ENCODE data around the gene LY6G5B.

Gene LY6G5B

DNA sequence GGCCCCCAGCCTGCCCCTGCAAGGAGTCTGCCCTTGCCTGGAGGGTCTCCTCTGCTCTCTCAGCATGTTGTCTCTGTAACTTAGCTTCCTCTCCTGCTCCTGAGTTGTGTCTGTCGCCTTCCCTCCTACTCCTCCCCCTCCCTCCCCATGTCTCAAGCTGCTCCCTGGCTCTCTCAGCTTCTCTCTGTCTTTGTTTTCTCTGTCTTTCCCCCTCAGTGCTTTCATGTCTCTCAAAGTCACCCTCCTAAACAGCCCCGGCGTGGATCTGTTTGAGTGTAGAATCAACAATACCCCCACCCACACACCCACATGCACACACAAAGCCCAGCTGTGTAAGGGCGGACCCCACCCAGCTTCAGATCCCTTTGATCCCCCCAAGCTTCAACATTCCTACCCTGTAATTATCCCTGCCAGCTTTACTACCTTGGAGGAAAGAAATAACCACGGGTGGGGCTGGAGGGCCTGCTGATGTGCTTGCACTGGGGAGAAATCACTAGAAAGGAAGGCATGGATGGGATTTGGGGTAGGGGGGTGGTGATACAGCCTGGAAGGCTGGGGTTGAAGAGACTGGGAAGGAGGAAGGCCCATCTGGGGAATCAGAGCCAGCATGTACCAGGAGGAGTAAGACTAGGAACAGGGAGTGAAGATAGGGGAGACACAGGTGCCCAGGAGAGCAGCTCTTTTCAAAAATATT is 44.4 kb downstream of the LY6G5B start:
- DNase-seq: no peak

DNA sequence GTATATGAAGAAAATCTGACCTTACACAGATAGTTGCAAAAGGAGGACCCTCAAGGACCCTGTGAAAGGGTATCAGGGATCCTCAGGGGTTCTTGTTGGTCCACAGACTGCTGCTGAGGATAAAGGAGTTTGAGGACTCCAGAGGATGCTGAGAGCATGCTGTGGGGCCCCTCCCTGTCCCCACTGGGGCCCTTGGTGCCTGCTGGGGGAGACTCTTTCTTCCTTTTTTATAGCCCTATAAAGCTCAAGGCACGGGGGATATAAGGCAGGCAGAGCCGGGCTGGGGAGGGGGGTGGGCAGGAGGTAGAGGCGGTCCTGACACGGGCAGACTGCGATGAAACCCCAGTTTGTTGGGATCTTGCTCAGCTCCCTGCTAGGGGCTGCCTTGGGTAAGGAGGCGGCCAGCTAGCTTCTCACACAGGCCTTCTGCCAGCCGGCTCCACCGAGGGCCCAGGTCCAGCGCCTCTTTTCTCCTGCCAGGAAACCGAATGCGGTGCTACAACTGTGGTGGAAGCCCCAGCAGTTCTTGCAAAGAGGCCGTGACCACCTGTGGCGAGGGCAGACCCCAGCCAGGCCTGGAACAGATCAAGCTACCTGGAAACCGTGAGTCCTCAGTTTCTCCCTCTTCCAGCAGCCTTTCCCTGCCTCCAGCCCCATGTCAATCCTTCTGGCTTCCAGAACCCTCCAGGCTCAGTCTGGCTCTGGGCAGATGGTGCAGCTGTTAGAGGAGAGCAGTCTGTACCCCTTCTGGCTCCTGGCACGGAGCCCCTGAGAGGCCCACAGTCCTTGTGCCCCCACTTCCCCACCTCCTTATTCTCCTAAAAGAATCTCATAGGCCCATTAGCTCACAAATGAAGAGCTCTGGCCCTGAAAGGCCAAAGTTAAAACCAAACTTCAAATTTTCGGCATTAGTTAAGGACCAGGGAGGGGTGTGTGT is 45.5 kb downstream of the LY6G5B start, which contains the start of gene LY6G6D:
Gene LY6G6D (plus strand): TSS at position 327 of the 937 bp plus-strand sequence. CDS start 8 bp downstream, at position 335.
- peak in 1 of 56 donors; percentile 15 for DNase-seq

DNA sequence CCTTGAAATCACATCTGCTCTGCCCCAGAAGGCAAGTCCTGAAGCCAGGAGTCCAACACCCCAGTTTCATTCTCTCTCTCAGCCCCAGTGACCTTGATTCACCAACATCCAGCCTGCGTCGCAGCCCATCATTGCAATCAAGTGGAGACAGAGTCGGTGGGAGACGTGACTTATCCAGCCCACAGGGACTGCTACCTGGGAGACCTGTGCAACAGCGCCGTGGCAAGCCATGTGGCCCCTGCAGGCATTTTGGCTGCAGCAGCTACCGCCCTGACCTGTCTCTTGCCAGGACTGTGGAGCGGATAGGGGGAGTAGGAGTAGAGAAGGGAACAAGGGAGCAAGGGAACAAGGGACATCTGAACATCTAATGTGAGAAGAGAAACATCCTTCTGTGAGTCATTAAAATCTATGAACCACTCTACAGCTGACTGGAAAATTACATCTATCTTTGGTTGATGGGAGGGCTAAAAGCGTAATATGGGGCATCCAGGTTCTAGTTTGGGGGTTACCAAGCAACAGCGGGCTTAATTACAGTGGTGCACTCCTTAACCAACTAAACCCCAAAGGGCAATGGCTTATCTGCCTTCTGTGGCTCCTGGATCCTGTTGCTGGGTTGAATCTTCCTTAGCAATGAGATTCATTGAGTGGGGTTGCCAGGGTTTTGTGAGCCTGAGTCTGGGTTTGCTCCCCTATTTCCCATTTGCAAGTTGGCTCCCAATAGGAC is 47.9 kb downstream of the LY6G5B start:
- DNase-seq: no peak

DNA sequence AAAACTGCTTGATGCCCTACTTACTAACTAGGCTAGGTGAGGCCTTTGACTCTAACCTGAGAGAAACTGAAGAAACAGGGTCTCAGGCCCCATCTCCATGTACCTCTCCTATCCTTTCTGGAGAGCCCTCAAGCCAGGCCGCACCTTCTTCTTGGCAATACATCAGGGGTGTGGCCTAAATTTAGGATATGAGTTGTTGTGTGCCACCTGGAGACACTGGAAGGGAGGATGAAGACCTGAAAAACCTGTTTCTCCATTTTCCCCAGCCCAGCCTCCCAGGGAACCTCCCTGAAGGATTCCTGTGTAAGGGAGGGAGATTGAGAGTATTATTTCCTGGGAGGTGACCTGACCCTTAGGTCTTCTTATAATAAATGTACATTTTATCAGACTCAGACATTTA is 48.5 kb downstream of the LY6G5B start:
- DNase-seq: no peak

DNA sequence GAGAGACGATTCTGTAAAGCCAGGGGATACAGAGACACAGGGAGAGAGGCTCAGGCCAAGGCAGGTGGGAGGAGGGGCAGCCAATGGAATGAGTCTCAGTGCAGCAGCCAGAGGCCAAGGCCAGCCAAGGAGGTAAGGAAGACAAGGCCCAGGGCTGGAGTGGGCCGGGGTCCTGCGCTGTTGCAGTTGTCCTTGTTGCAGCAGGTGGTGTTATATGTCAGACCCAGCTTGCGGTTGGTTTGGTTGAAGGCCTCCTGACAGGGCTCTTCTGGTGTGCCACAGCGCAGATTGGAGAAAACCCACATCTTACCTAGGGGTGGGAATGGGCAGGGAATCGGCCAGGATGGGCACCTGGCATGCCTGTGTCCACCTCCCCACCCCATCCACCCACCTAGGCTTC is 49.2 kb downstream of the LY6G5B start:
- DNase-seq: no peak

DNA sequence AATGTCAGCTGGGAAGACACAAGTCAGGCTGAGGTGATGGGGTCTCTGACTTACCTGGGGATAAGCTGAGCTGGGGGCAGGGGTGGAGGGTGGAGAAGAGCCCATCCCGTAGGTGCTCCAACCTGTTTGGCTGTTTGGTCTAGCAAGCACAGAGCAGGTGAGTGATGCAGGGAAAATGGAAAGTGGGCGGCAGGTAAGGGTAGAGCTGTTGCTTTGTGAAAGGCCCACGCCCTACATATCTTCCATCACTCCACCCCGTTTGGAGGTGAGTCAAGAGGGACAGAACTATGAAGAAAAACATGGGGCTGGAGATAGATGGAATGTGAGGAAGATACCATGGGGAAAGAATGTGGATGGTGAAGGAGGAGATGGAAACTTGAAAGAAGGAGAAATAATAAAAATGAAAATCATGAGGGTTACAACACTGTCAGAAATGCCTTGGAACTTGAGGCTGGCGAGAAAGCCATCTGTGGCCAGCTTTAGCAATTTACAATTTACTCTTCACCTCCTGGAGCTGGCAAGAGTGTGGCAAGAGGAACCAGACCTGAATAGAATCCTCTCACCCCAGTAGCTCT is 50.5 kb downstream of the LY6G5B start:
- no peak for DNase-seq

DNA sequence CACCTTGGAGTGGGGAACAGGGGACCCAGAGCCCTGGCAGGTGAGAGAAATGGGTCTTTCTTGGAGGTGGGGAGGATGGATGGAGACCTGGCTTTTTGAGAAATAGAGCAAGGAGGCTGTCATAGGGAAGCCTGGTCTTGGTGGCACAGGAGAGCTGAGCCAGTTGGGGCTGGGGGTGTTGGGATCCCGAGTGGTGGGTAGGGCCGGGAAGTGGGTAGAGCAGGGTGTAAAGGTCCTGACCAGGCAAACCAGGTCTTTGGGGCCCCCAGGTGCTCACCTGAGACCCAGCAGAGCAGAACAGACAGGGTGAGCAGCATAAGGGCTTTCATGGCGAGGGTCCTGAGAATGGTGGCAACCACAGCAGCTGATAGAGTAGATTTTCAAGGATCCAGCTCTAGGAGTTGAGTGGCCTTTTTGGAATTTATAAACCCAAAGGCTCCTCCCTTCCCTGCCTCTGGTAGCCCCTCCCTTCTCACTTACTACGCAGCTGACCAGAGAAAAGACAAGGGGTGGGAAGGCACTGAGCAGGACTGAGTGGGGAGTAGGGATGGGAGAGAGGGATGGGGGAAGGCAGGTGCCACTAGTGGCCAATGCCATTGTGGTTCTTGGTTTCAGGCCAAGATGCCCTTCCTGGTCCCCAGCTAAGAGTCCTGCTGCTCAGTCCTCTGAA is 51.7 kb downstream of the LY6G5B start, which contains the start of gene LY6G6C:
Gene LY6G6C (minus strand): TSS at position 396 of the 670 bp plus-strand sequence. CDS start 67 bp downstream, at position 329.
- DNase-seq: no peak

DNA sequence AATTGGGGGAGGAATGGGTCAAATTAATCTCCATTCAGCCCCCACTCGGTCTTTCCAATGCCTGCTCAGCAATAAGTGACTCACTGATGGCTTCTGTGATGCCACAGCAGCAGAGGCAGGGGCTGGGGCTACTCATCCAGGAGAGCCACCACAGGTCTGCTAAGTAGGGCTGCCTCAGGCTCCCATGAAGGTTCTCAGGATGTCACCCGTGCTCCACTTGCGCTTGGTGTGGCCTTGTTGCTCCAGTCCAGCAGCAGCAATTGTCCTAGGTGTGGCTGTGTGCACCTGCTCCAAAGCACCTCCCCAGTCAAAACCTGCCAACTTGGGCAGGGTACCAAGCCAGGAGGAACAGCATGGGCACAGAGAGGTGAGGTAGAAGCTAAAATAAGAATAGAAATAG is 52.4 kb downstream of the LY6G5B start:
- no peak for DNase-seq
